Measurements from ENCODE around the gene LRPAP1.

GRCh38 chr4:3479358-3480101 lies 52.7 kb downstream of the LRPAP1 start:
- TF ChIP-seq STAT1 (IDR thresholded peaks at IDR 0.05; ENCODE audit: unreplicated experiment) (no peak), CTCF (conservative IDR thresholded peaks at IDR 0.05; ENCODE audit: low read depth in 2 of 2) (no peak)
